OCI-LY3 (cell line): ENCODE measurements around the gene ABL2.

Experiments used
- EZH2phosphoT487 ChIP-seq: fragments of 200-600 bp; shearing (Covaris generic); IDR thresholded peaks from 2 replicates; pipeline ENCODE4 v1.6.1; 2018; ENCODE audit warnings: antibody characterized with exemption, mixed run types, low read depth
- TF ChIP-seq, protein P1 (sequence below): fragments of 200-600, 300-600 bp; sonication (generic); IDR thresholded peaks from 2 replicates; pipeline ENCODE4 v1.5.1; 2014; ENCODE audit warnings: antibody characterized with exemption, low read length, low read depth

DNA sequence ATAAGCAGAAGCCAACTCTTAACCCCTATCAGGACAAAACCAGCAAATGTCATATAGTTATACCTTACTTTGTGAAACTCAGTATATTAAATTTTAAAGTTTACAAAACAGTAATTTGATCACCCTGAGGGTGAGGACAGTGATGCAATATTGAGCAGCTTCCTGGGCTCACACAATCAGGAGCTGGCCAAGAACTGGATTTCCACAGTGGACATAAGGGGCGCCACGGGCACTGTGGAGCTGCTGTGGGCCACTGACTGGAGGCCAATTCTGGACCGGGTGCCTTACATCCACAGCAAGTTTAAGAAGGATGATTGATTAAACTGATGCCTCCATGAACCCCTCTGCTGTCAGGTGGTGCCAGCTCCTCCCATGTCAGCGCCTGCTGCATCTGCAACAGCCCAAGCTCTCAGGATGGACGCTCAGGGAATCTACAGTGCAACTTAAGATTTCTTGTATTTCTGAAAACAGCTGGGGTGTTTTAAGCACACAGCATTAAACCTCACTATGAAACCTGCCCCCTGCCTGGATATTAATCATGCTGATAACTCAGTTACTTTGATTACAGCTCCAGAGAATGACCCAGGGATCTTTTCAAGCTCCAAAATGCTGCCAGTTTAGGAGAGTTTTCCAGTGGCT is 91.7 kb downstream of the ABL2 start:
- TF ChIP-seq, protein P1, sequence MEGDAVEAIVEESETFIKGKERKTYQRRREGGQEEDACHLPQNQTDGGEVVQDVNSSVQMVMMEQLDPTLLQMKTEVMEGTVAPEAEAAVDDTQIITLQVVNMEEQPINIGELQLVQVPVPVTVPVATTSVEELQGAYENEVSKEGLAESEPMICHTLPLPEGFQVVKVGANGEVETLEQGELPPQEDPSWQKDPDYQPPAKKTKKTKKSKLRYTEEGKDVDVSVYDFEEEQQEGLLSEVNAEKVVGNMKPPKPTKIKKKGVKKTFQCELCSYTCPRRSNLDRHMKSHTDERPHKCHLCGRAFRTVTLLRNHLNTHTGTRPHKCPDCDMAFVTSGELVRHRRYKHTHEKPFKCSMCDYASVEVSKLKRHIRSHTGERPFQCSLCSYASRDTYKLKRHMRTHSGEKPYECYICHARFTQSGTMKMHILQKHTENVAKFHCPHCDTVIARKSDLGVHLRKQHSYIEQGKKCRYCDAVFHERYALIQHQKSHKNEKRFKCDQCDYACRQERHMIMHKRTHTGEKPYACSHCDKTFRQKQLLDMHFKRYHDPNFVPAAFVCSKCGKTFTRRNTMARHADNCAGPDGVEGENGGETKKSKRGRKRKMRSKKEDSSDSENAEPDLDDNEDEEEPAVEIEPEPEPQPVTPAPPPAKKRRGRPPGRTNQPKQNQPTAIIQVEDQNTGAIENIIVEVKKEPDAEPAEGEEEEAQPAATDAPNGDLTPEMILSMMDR, result no peak
- TF ChIP-seq EZH2phosphoT487, result no peak
